Activated CD4-positive, alpha-beta memory T cell treated with anti-CD3 and anti-CD28 coated beads, Interleukin-2, amount 10 ng/mL, durations not matched to agents 7 days and 5 days (primary cell): ENCODE data around the gene KRTAP10-12. TPM values are rescaled to one million over a fixed set of nuclear protein-coding genes. Genes with fewer than 3 reads are reported as not detected.
"Not testable (repeated sequence)": the region's sequence is repeated elsewhere in the genome, so short reads cannot be mapped to it uniquely, and the experiment has no call there.

Experiments
- CTCF ChIA-PET: fragments of 350-600 bp; sonication (Branson Sonifier 250); formaldehyde crosslinking; loops from one replicate; lab custom pipeline; 2021; ENCODE audit warnings: antibody characterized with exemption, inconsistent platforms; lab: Charles Lee
- POLR2A ChIA-PET: fragments of 350-600 bp; sonication (Branson Sonifier 250); formaldehyde crosslinking; loops from one replicate; lab custom pipeline; 2021; ENCODE audit warnings: antibody characterized with exemption; lab: Charles Lee
- DNase-seq: peaks from one replicate; pipeline ENCODE4 v3.0.0-alpha.2; 2020
- H3K27ac Mint-ChIP-seq: one replicate; pipeline ENCODE4 v1.8.0; 2021; ENCODE audit warnings: mild to moderate bottlenecking, mixed read lengths
- H3K27me3 Mint-ChIP-seq: one replicate; pipeline ENCODE4 v1.8.0; 2021; ENCODE audit warnings: mixed read lengths
- H3K36me3 Mint-ChIP-seq: one replicate; pipeline ENCODE4 v1.8.0; 2021; ENCODE audit warnings: low read depth, mixed read lengths
- H3K4me1 Mint-ChIP-seq: one replicate; pipeline ENCODE4 v1.8.0; 2021; ENCODE audit warnings: mixed read lengths
- H3K4me3 Mint-ChIP-seq: one replicate; pipeline ENCODE4 v1.8.0; 2021; ENCODE audit warnings: mild to moderate bottlenecking, mixed read lengths
- H3K9me3 Mint-ChIP-seq: one replicate; pipeline ENCODE4 v1.8.0; 2021; ENCODE audit warnings: mixed read lengths
- total RNA-seq, 2 experiments: library from RNA; stranded (reverse); gene quantifications; one replicate each; pipeline ENCODE4 v1.2.3, GENCODE V29; 2021

The KRTAP10-12 gene
- total RNA-seq, 2 experiments from 2014 or later, result not detected

DNA sequence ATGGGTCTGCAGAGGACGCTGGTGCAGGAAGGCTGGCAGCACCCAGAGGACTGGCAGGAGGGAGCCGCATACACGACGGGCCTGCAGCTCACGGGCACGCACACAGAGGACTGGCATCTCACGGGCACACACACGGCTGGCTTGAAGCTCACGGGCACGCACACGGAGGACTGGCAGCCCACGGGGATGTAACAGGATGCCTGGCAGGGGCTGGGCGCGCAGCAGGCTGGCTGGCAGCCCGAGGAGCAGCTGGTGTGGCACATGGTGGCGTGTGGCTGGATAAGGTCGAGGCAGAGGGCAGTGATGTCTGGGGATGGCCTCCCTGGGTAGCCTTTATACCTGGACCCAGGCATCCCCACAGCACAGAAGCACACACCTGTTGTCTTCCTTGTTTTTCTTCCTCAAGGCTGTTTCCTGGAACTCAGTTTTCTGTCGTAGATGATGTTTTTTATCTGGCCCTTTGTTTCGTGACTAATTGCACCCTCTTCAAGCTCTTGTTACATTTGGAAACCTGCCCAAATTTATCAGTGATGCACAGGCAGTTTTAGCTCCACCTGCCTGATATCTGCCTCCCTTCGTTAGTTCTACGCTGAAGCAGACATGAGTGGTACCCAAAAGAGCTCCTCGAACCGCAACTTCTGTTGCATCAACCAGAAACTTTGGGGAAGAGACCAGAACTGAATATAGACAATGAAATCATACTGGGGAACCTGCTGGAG is 15.0 kb upstream of the KRTAP10-12 start, which contains the start of gene KRTAP12-1:
Gene KRTAP12-1, minus strand, starts transcription at position 303 of the 719 bp plus-strand sequence. Its CDS starts 40 bp downstream, at position 263.
- H3K27ac Mint-ChIP-seq, result no peak within 1 kb of the TSS
- peaks cover 10% of the 10 kb centered on the region for H3K4me1 Mint-ChIP-seq
- no peak within 1 kb of the TSS for H3K4me3 Mint-ChIP-seq
- peaks cover 17% of the 10 kb centered on the region for H3K27me3 Mint-ChIP-seq
- POLR2A ChIA-PET, result no interaction called here
- no peak for DNase-seq
- no peaks in the 10 kb centered on the region for H3K36me3 Mint-ChIP-seq
- no peaks in the 10 kb centered on the region for H3K9me3 Mint-ChIP-seq
- CTCF ChIA-PET, result no interaction called here

DNA sequence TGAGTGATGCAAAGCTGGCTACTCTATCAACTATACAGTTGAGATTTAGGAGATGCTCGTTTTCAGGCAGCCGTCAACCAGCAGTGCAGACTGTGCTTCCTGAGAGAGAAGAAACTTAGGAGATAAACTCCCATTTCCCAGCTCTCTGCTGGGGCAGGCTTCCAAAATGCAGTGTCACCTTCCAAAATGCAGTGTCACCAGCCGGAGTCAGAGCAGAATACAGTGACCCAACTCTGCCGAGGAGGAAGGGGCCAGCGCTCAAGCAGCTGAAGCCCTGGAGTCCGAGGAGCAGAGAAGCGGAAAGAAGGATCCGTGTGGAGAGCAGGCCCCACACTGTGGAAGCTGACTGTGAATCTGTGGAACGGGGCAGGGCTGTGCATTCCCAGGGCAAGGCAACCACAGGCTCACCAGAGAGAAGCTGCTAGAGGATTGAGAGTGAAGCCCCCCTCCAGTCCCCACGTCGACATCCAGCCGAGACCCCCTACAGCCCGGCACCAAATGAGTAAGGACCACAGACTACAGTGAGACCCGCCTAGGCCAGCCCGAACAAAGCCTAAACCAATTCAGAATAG is 14.3 kb upstream of the KRTAP10-12 start:
- POLR2A ChIA-PET, result no interaction called here

DNA sequence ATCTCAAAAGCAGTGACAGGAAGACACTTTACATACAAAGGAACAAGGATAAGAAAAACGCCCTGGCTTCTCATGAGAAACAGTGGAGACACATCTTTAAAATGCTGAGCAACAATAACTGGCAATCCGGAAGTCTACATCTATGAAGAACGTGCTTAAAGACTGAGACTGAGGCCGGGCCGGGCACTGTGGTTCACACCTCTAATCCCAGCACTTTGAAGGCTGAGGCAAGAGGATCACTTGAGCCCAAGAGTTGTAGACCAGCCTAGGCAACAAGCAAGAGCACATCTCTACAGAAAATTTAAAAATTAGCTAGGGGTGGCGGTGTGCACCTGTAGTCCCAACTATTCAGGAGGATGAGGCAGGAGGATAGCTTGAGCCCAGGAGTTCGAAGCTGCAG is 12.9 kb upstream of the KRTAP10-12 start:
- H3K4me1 Mint-ChIP-seq, result peaks cover 10% of the 10 kb centered on the region
- peaks cover 21% of the 10 kb centered on the region for H3K27me3 Mint-ChIP-seq
- POLR2A ChIA-PET, result no interaction called here
- H3K27ac Mint-ChIP-seq, result no peak overlapping the region
- H3K36me3 Mint-ChIP-seq, result no peaks in the 10 kb centered on the region
- no peak overlapping the region for H3K4me3 Mint-ChIP-seq
- CTCF ChIA-PET, result no interaction called here
- no peaks in the 10 kb centered on the region for H3K9me3 Mint-ChIP-seq
- DNase-seq, result no peak

More for the DNA sequence above, 14.3 kb upstream of the KRTAP10-12 start:
- Mint-ChIP-seq H3K27ac (no peak overlapping the region), H3K4me1 (peaks cover 10% of the 10 kb centered on the region), H3K36me3 (no peaks in the 10 kb centered on the region), H3K27me3 (peaks cover 20% of the 10 kb centered on the region), H3K4me3 (no peak overlapping the region), H3K9me3 (no peaks in the 10 kb centered on the region)
- CTCF ChIA-PET, result no interaction called here
- no peak for DNase-seq

DNA sequence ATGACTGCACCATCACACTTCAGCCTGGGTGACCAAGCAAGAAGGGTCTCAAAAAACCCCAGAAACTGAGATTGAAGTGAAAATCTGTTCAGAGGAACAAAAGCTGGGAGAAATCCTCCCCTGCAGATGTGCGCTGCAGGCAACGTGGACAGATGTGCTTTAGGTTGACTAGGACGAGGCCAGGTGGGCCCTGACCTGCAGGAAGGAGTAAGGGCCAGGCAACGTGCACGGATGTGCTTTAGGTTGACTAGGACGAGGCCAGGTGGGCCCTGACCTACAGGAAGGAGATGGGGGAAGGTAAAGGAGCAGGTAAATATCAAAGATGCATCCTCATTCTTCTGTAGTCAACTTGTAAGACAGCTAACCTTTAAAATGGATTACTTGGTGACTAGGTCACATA is 12.5 kb upstream of the KRTAP10-12 start:
- Mint-ChIP-seq H3K4me3 (no peak overlapping the region), H3K36me3 (no peaks in the 10 kb centered on the region), H3K9me3 (no peaks in the 10 kb centered on the region), H3K27ac (no peak overlapping the region), H3K4me1 (peaks cover 10% of the 10 kb centered on the region), H3K27me3 (peaks cover 18% of the 10 kb centered on the region)
- no peak for DNase-seq
- ChIA-PET POLR2A (interaction anchor here (0.5 kb wide), 1 partner anchor 10 kb away, joined by 3 read pairs; no protein-coding TSS in a partner anchor), CTCF (no interaction called here)

DNA sequence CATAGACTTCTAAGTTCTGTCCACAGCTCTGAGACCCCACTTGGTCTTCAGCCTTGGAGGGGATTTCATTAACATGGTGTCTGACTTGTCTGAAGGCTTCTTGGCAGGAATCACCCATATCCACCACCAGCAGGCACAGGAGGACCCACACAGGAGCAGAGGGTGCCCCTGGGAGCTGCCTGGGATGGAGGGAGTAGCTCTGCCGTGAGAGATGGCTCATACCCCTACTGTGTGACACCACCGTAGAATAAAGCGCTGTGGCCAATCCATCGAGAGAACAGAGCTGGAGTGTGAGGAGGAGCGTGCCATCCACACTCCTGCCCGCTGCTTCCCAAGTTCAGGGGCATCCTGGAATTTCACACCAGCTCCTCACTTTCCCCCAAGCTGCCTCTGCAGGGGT is 11.9 kb upstream of the KRTAP10-12 start:
- H3K9me3 Mint-ChIP-seq, DNase-seq, H3K4me3 Mint-ChIP-seq, H3K36me3 Mint-ChIP-seq, CTCF ChIA-PET, H3K27ac Mint-ChIP-seq: not testable (repeated sequence)
- H3K27me3 Mint-ChIP-seq, result peaks cover 15% of the 10 kb centered on the region
- peaks cover 10% of the 10 kb centered on the region for H3K4me1 Mint-ChIP-seq
- POLR2A ChIA-PET, result interaction anchor here (0.5 kb wide), 1 partner anchor 11 kb away, joined by 3 read pairs; no protein-coding TSS in a partner anchor

DNA sequence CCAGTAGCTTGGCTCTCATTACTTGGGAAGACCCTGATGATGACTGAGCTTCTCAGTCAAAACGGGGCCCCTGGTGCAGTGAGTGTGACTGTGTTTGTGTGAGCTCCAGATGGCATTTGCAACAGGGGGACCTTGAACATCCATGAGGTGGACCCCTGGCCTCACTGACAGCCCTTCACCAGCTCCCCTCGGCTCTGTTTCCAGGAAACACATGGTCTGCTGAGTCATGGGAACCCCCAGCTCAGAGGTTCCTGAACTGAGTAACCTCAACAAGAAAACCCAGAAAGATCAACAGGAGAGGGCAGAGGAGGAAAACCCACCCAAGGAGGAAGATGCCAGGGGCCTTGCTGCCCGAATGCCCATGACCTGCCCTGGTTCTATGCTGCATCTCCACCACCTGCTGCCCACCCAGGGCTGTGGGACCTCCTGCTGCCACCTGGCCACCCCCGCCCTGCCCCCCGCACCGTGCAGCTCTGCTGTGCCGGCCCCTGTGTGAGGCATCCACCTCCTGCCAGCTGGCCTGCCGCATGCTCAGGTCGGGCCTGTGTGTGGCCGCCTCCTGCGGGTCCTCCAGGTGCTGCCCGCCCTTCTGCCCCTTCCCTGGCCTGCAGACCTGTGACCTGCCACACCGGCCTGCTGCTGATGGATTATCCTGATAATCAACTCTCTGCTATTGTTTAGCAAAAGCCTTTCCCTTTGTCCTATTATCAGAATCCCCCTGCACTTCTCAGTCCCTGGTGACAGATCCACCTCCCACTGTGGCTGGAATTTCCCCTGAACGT is 10.8 kb upstream of the KRTAP10-12 start:
- H3K27me3 Mint-ChIP-seq, result peaks cover 18% of the 10 kb centered on the region
- no peaks in the 10 kb centered on the region for H3K9me3 Mint-ChIP-seq
- ChIA-PET CTCF (no interaction called here), POLR2A (no interaction called here)
- no peak overlapping the region for H3K4me3 Mint-ChIP-seq
- peaks cover 10% of the 10 kb centered on the region for H3K4me1 Mint-ChIP-seq
- H3K36me3 Mint-ChIP-seq, result no peaks in the 10 kb centered on the region
- H3K27ac Mint-ChIP-seq, result no peak overlapping the region
- no peak for DNase-seq

DNA sequence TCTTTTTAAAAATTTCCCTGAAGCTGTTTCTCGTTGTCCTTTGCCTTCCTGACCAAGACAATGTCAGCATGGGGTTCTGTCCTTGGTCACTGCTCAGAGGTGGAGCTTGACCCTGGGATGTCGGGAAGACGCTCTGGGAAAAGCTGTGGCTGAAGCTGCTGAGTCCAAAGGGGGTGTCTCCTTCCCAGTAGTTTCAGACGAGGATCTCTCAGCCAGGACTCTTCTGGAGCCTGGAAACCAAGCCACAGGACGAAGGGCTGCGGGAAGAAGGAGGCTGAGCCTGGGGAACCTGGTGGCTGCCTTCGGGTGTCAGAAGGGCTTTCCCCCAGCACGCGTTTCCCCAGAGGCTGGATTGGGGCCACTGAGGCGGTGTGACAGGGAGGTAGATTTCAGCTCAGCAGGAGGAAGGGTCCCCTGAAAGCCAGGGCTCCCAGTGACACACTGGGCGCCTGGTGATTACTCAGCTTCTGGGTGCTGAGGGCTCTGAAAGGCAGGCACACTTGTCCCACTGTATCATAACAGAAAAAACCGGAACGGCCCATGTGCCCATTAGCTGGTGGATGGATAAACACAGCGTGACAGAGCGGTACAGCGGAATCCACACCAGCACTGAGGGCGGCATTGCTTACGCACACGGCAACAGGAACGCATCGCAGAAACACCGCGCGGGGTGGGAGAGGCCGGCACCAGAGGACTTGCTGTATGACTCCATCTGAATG is 10.0 kb upstream of the KRTAP10-12 start:
- Mint-ChIP-seq H3K27me3 (peaks cover 25% of the 10 kb centered on the region), H3K9me3 (no peaks in the 10 kb centered on the region), H3K36me3 (no peaks in the 10 kb centered on the region), H3K4me1 (peaks cover 10% of the 10 kb centered on the region), H3K27ac (no peak overlapping the region), H3K4me3 (no peak overlapping the region)
- POLR2A ChIA-PET, result no interaction called here
- no peak for DNase-seq
- CTCF ChIA-PET, result no interaction called here

DNA sequence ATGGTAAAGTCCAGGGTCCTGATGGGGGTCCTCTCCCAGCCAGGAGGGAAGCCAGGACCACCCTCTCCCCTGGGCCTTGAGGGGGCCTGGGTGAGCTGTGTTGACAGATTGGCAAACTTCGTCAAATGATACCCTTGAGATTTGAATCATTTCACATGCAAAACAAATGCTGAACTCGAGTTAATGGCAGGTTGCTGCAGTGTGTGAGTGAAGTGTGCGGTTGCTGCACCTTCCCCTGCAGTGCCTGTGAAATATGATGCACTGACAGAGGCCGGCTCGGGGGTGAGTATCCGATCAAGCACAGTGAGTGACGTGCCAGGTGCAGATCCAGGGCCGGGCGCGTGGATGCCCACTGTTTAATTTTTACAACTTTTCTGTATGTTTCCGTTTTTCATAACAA is 9.3 kb upstream of the KRTAP10-12 start:
- H3K4me1 Mint-ChIP-seq, result peaks cover 10% of the 10 kb centered on the region
- H3K36me3 Mint-ChIP-seq, result no peaks in the 10 kb centered on the region
- no peak overlapping the region for H3K4me3 Mint-ChIP-seq
- CTCF ChIA-PET, result no interaction called here
- POLR2A ChIA-PET, result no interaction called here
- H3K9me3 Mint-ChIP-seq, result peaks cover 3% of the 10 kb centered on the region
- peaks cover 29% of the 10 kb centered on the region for H3K27me3 Mint-ChIP-seq
- no peak overlapping the region for H3K27ac Mint-ChIP-seq
- no peak for DNase-seq

DNA sequence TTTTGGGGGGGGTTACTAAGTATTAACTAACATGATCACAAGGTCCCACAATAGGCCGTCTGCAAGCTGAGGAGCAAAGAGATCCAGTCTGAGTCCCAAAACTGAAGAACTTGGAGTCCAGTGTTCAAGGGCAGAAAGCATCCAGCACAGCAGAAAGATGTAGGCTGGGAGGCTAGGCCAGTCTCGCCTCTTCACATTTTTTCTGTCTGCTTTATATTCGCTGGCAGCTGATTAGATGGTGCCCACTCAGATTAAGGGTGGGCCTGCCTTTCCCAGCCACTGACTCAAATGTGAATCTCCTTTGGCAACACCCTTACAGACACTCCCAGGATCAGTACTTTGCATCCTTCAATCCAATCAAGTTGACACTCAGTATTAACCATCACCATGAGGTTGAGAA is 7.2 kb upstream of the KRTAP10-12 start:
- H3K9me3 Mint-ChIP-seq, POLR2A ChIA-PET, CTCF ChIA-PET, H3K36me3 Mint-ChIP-seq, H3K27ac Mint-ChIP-seq, H3K4me3 Mint-ChIP-seq, DNase-seq: not testable (repeated sequence)
- H3K4me1 Mint-ChIP-seq, result peaks cover 12% of the 10 kb centered on the region
- H3K27me3 Mint-ChIP-seq, result peaks cover 35% of the 10 kb centered on the region

DNA sequence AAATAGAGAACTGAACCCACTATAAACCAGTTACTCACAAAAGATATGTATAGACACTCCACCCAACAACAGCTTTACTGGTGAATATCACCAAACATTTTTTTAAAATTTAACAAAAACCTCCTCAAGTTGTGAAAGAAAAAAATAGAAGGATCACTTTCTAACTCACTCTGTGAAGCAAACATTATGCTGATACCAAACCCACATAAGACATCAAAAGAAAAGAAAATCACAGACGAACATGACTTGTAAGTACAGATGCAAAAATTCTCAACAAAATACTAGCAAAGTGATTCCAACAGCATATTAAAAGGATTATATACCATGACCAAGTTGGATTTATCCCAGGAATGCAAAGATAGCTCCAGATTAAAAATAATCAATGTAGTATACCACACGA is 5.3 kb upstream of the KRTAP10-12 start:
- no peak overlapping the region for H3K27ac Mint-ChIP-seq
- POLR2A ChIA-PET, result no interaction called here
- CTCF ChIA-PET, result no interaction called here
- peaks cover 4% of the 10 kb centered on the region for H3K4me1 Mint-ChIP-seq
- H3K27me3 Mint-ChIP-seq, result peaks cover 48% of the 10 kb centered on the region
- no peak overlapping the region for H3K4me3 Mint-ChIP-seq
- no peak for DNase-seq
- peaks cover 4% of the 10 kb centered on the region for H3K36me3 Mint-ChIP-seq
- H3K9me3 Mint-ChIP-seq, result peaks cover 7% of the 10 kb centered on the region

DNA sequence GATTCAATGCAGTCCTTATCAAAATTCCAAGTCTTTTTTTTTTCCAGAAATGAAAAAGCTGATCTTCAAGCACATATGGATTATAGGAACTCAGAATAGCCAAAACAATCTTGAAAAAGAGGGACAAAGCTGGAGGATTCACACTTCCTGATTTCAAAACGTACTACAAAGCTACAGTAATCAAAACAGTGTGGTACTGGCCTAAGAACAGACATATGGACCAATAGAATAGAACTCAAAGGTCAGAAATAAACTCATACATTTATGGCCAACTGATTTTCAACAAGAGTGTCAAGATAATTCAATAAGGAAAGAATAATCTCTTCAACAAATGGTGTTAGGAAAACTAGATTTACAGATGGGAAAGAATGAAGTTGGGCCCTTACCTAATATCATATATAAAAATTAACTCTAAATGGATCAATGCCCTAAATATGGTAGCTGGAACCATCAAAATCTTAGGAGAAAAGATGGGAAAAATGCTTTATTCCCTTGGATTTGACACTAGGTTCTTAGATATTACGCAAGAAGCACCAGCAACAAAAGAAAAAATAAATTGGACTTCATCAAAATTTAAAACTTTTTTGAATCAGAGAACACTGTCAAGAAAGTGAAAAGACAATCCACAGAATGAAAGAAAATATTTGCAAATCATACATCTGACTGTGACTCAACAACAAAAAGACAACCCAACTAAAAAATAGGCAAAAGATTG is 4.0 kb upstream of the KRTAP10-12 start:
- ChIA-PET POLR2A (no interaction called here), CTCF (no interaction called here)
- no peak overlapping the region for H3K27ac Mint-ChIP-seq
- H3K27me3 Mint-ChIP-seq, result peaks cover 53% of the 10 kb centered on the region
- peaks cover 2% of the 10 kb centered on the region for H3K4me1 Mint-ChIP-seq
- DNase-seq, result no peak
- peaks cover 4% of the 10 kb centered on the region for H3K36me3 Mint-ChIP-seq
- H3K4me3 Mint-ChIP-seq, result no peak overlapping the region
- H3K9me3 Mint-ChIP-seq, result peaks cover 7% of the 10 kb centered on the region

DNA sequence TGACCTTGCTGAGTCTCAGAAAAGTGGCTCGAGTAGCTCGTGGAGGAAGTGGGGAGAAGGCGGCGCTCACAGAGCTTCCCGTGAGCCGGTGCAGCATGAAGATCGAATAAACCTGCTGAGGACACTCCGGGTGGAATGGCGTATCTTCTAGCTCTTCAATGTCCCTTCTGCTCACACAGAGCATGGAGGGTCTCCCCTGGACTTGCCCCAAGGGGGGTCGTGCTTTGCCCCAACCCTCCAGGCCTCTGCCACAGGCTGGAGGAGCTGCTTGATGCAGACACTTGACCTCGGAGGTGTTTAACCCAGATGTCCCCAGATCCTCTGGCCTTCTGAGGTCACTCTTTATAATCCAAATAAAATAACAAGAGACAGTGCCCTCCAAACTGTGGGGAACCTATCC is 2.2 kb upstream of the KRTAP10-12 start:
- Mint-ChIP-seq H3K27me3 (peaks cover 66% of the 10 kb centered on the region), H3K9me3 (peaks cover 7% of the 10 kb centered on the region), H3K4me1 (peaks cover 2% of the 10 kb centered on the region), H3K27ac (no peak overlapping the region), H3K36me3 (peaks cover 4% of the 10 kb centered on the region), H3K4me3 (no peak overlapping the region)
- ChIA-PET CTCF (no interaction called here), POLR2A (no interaction called here)
- no peak for DNase-seq
